GM18951 (cell line): ENCODE measurements around the gene DNPH1.

Experiments used
- POLR2A ChIP-seq: IDR thresholded peaks from 4 replicates; pipeline ENCODE4 v1.6.1; 2011; ENCODE audit warnings: mild to moderate bottlenecking; ENCODE audit not compliant: insufficient read length, insufficient read depth; ENCODE audit errors: extremely low read depth
- in situ Hi-C: fragments of 300-500 bp; cut with MboI; formaldehyde crosslinking; loops from one replicate; pipeline ENCODE4 v1.12.0; 2022; ENCODE audit warnings: low sequenced_read_pairs, mixed read lengths, inconsistent platforms; ENCODE audit not compliant: unreplicated experiment

DNPH1 gene

GRCh38 chr6:43226192-43226851 lies 3.0 kb downstream of the DNPH1 start:
- no peak for TF ChIP-seq POLR2A
- in situ Hi-C loops: no loop called here

DNA sequence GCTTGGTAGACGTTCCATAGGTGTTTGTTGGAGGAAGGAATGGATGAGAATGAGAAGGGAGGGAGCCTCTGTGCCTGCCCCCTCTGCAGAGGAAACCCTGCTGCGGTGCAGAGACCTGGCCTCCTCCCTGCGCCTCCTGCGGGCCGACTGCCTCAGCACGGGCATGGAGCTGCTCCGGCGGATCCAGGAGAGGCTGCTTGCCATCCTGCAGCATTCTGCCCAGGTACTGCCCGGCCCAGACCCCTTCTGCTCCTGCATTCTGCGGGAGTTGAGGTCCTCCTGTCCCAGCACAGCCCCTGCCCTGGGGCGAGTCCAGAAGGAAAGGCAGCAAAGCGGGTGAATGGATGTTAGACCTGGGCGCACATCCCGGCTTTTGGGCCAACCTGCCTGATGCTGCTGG lies 6.1 kb downstream of the DNPH1 start:
- no peak for TF ChIP-seq POLR2A
- in situ Hi-C loops: no loop called here

GRCh38 chr6:43222418-43223059 lies 6.7 kb downstream of the DNPH1 start:
- in situ Hi-C loops: no loop called here
- TF ChIP-seq POLR2A: no peak

DNA sequence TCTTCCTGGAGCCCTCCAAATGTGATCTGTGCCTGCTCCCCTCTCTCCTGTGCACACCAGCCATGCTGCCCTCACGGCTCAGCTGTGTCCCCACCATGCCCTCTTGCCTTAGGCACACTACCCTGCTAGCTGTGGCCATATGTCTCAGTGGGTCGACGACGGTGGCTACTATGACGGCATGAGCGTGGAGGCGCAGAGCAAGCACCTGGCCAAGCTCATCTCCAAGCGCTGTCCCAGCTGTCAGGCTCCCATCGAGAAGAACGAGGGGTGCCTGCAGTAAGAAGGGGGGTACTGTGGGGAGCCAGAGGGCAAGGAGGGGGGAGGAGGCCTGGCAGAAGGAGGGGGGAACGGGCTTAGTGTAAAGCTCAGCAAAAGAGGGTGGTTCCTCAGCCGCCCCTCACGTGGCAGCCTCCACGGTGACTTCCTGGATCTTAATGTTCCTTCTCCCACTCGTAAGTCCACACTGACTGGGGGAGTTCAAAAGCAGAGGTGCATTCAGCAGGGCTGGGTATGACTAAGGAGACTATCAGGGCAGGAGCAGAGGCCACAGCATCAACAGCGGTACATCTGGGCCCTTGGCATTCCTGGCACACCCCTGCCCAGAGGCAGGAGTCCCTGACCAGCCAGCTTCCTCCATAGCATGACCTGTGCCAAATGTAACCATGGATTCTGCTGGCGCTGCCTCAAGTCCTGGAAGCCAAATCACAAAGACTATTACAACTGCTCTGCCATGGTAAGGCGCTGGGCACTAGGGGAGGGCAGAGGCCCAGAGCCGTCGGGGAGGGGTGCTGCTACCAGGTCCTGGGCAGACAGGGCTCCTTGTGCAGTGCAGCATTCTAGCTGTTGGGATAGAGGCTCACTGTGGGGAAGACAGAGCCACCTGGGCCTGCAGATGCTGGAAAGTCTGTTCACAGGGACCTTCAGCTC lies 8.0 kb downstream of the DNPH1 start:
- TF ChIP-seq POLR2A: no peak

GRCh38 chr6:43220439-43220951 lies 8.8 kb downstream of the DNPH1 start:
- no peak for TF ChIP-seq POLR2A

More for the DNA sequence above, 8.0 kb downstream of the DNPH1 start:
- in situ Hi-C loops: no loop called here

DNA sequence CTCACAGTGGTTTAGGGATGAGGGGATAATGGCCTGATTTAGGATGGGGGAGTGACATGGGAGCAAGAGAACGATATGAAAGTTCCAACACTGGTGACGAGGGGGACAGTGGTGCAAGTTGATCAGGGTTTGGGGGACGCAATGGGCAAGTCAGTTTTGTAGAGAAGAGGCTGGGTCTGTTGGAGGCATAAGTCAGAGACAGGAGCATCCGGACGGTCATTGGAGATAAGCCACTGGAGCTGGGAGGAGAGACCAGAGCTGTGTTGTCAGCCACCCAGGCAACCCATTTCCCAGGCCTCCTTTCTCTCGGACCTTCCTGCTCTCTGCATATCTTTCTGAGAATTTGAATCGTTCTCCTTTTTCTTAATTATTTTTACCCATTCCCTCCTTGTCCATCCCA lies 9.5 kb downstream of the DNPH1 start:
- no peak for TF ChIP-seq POLR2A
- in situ Hi-C loops: no loop called here

More at GRCh38 chr6:43220439-43220951, 8.8 kb downstream of the DNPH1 start:
- in situ Hi-C loops: no loop called here

- TF ChIP-seq POLR2A: peak; percentile 1
- in situ Hi-C loops: no loop called here
Observed at GRCh38 chr6:43219119-43219518, 10.2 kb downstream of the DNPH1 start.

GRCh38 chr6:43217351-43217750 lies 11.9 kb downstream of the DNPH1 start:
- in situ Hi-C loops: no loop called here
- no peak for TF ChIP-seq POLR2A

DNA sequence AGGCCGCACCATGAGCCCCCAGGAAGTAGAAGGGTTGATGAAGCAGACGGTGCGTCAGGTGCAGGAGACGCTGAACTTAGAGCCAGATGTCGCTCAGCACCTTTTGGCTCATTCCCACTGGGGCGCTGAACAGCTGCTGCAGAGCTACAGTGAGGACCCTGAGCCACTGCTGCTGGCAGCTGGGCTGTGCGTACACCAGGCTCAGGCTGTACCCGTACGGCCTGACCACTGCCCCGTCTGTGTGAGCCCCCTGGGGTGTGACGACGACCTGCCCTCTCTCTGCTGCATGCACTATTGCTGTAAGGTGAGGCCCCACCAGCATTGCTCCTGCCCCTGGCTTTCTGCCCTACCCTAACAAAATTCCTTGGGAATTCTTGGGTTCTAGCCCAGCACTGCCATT lies 13.1 kb downstream of the DNPH1 start:
- in situ Hi-C loops: no loop called here

DNA sequence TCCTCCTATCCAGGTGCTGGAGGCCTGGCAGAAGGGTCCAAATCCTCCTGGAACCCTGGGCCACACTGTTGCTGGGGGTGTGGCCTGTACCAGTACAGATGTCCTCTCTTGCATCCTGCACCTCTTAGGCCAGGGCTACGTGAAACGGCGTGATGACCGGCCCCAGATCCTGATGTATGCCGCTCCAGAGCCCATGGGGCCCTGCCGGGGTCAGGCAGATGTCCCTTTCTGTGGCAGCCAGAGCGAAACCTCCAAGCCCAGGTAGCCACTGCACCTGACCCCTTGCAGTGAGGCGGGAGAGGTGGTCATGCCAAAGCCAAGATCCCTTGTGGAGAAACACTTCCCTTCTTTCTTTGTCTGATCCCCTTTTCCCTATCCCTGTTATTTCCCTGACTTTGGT lies 14.2 kb downstream of the DNPH1 start:
- TF ChIP-seq POLR2A: no peak
- in situ Hi-C loops: no loop called here

More for the DNA sequence above, 13.1 kb downstream of the DNPH1 start:
- TF ChIP-seq POLR2A: no peak

- in situ Hi-C loops: no loop called here
- TF ChIP-seq POLR2A: no peak
Observed at GRCh38 chr6:43213431-43213830, 15.8 kb downstream of the DNPH1 start.

DNA sequence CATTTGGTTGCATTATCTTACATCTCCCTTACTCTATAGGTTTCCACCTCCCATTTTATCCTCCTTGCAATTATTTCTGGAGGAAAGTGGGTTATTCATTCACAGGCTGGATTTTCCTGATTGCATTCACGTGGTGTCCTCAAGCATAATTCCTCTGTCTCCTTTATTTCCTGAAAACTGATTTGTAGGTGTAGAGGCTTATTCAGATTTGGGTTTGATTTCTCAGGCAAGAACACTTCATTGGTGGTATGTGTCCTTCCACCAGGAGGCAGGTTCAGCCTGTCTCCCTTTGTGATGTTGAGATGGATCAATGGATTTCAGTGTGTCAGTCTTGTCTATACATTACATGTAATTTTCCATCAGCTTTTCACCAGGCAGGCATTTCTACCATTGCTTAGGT lies 17.3 kb downstream of the DNPH1 start:
- in situ Hi-C loops: no loop called here
- TF ChIP-seq POLR2A: no peak

GRCh38 chr6:43207286-43207685 lies 22.0 kb downstream of the DNPH1 start:
- in situ Hi-C loops: no loop called here
- no peak for TF ChIP-seq POLR2A
